ENCODE results near the gene CASP12.

Gene CASP12

GRCh38 chr11:104876861-104877431 lies 21.3 kb downstream of the CASP12 start:
- no peak for ATAC-seq
- peak; percentile 93 for TF ChIP-seq TCF4 (CRISPR knock-in tag; IDR thresholded peaks at IDR 0.05; ENCODE audit: borderline replicate concordance)
- no peak for TF ChIP-seq BACH2 (CRISPR knock-in tag; IDR thresholded peaks at IDR 0.05; ENCODE audit: borderline replicate concordance)
- TF ChIP-seq ZFP3 (CRISPR knock-in tag; IDR thresholded peaks at IDR 0.05) = no peak
- no peak for TF ChIP-seq ZNF565 (CRISPR knock-in tag; conservative IDR thresholded peaks at IDR 0.05; ENCODE audit: low read depth)
- no peak for TF ChIP-seq OSR1 (CRISPR knock-in tag; IDR thresholded peaks at IDR 0.05)
- TF ChIP-seq, protein P1, sequence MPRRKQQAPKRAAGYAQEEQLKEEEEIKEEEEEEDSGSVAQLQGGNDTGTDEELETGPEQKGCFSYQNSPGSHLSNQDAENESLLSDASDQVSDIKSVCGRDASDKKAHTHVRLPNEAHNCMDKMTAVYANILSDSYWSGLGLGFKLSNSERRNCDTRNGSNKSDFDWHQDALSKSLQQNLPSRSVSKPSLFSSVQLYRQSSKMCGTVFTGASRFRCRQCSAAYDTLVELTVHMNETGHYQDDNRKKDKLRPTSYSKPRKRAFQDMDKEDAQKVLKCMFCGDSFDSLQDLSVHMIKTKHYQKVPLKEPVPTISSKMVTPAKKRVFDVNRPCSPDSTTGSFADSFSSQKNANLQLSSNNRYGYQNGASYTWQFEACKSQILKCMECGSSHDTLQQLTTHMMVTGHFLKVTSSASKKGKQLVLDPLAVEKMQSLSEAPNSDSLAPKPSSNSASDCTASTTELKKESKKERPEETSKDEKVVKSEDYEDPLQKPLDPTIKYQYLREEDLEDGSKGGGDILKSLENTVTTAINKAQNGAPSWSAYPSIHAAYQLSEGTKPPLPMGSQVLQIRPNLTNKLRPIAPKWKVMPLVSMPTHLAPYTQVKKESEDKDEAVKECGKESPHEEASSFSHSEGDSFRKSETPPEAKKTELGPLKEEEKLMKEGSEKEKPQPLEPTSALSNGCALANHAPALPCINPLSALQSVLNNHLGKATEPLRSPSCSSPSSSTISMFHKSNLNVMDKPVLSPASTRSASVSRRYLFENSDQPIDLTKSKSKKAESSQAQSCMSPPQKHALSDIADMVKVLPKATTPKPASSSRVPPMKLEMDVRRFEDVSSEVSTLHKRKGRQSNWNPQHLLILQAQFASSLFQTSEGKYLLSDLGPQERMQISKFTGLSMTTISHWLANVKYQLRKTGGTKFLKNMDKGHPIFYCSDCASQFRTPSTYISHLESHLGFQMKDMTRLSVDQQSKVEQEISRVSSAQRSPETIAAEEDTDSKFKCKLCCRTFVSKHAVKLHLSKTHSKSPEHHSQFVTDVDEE (CRISPR knock-in tag; IDR thresholded peaks at IDR 0.05) = peak; percentile 53; the same call in 1 of the 2 replicates
- no peak for TF ChIP-seq TOX (CRISPR knock-in tag; IDR thresholded peaks at IDR 0.05; ENCODE audit: borderline replicate concordance)
- 0 out of 2 replicates have a peak, but pooled peaks have one; percentile 35 for TF ChIP-seq ZNF70 (CRISPR knock-in tag; IDR thresholded peaks at IDR 0.05)
- TF ChIP-seq RARB (CRISPR knock-in tag; IDR thresholded peaks at IDR 0.05) = no peak
- TF ChIP-seq, protein P2, sequence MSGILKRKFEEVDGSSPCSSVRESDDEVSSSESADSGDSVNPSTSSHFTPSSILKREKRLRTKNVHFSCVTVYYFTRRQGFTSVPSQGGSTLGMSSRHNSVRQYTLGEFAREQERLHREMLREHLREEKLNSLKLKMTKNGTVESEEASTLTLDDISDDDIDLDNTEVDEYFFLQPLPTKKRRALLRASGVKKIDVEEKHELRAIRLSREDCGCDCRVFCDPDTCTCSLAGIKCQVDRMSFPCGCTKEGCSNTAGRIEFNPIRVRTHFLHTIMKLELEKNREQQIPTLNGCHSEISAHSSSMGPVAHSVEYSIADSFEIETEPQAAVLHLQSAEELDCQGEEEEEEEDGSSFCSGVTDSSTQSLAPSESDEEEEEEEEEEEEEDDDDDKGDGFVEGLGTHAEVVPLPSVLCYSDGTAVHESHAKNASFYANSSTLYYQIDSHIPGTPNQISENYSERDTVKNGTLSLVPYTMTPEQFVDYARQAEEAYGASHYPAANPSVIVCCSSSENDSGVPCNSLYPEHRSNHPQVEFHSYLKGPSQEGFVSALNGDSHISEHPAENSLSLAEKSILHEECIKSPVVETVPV (CRISPR knock-in tag; IDR thresholded peaks at IDR 0.05) = peak; percentile 49; the same call in 1 of the 2 replicates
- TF ChIP-seq CSDC2 (CRISPR knock-in tag; IDR thresholded peaks at IDR 0.05) = no peak
- TF ChIP-seq ZNF8 (CRISPR knock-in tag; IDR thresholded peaks at IDR 0.05) = no peak
- TF ChIP-seq ISL1 (CRISPR knock-in tag; IDR thresholded peaks at IDR 0.05) = peak; percentile 59

DNA sequence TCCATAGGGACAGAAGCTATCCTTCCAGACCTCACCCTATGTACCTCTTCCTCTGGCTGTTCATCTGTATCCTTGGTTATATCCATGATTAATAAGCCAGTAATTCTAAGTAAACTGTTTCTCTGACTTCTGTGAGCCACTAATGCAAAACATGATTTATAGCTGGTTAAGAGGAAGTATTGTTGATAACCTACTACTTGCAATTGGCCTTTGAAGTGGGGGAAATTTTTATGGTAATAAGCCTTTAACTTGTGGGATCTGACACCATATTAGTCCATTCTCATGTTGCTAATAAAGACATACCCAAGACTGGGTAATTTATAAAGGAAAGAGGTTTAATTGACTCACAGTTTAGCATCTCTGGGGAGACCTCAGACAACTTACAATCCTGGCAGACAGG lies 21.9 kb downstream of the CASP12 start:
- ATAC-seq = no peak

DNA sequence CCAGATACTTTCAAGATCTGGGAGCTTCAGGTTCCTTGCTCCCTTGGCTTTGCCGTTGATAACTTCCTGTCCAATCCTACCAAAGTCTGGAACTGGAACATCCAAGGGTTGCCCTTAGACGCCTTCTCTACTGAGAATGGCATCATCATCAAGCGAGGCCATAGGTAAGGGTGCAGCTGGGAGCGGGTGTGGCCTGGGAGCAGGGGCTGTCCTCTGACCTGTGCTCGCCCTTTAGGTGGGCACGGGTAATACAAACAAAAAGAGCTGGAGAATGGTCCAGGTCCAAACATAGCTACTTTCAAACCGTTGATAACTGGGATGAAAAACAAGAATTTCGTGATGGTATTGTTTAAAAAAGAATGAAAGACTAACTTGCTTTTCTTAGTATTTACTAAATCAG lies 25.0 kb downstream of the CASP12 start:
- no peak for ATAC-seq

More for the DNA sequence above, 21.9 kb downstream of the CASP12 start:
- TF ChIP-seq PPARA (CRISPR knock-in tag; IDR thresholded peaks at IDR 0.05; ENCODE audit: borderline replicate concordance) (no peak), ZC3H10 (CRISPR knock-in tag; IDR thresholded peaks at IDR 0.05) (no peak), ZNF8 (CRISPR knock-in tag; IDR thresholded peaks at IDR 0.05) (no peak)

DNA sequence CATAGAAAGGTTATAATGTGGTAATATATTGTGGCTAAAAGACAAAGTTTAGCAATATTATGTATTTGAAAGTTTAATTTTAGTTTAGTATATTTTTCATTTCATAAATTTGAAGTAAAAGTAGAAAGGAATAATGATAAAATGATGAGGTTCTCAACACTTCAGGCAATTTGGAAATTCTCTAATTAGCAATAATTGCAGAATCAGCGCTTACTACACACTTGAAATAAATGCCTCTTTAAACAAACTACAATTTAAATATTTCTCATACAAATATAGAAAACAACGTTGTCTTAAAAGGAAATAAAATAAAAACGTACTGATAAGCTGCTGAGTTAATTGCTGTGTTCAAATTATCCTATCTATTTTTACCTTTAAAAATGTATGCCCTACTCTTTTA lies 25.9 kb downstream of the CASP12 start:
- no peak for ATAC-seq
- no peak for TF ChIP-seq ARNTL (CRISPR knock-in tag; IDR thresholded peaks at IDR 0.05; ENCODE audit: borderline replicate concordance, low read depth)
- TF ChIP-seq ZFP3 (CRISPR knock-in tag; IDR thresholded peaks at IDR 0.05) = no peak
- TF ChIP-seq ZFP30 (CRISPR knock-in tag; IDR thresholded peaks at IDR 0.05) = no peak
- TF ChIP-seq BACH2 (CRISPR knock-in tag; IDR thresholded peaks at IDR 0.05; ENCODE audit: borderline replicate concordance) = no peak
- TF ChIP-seq POU6F1 (CRISPR knock-in tag; IDR thresholded peaks at IDR 0.05; ENCODE audit: borderline replicate concordance, low read depth) = no peak
- no peak for TF ChIP-seq GLIS3 (CRISPR knock-in tag; IDR thresholded peaks at IDR 0.05)
- TF ChIP-seq ZC3H10 (CRISPR knock-in tag; IDR thresholded peaks at IDR 0.05) = no peak
- no peak for TF ChIP-seq RARB (CRISPR knock-in tag; IDR thresholded peaks at IDR 0.05)
- TF ChIP-seq ESRRG (CRISPR knock-in tag; IDR thresholded peaks at IDR 0.05) = no peak
- TF ChIP-seq, protein P1 (CRISPR knock-in tag; IDR thresholded peaks at IDR 0.05) = no peak

More for the DNA sequence above, 25.0 kb downstream of the CASP12 start:
- TF ChIP-seq, protein P2 (CRISPR knock-in tag; IDR thresholded peaks at IDR 0.05) = no peak
- TF ChIP-seq CSDC2 (CRISPR knock-in tag; IDR thresholded peaks at IDR 0.05) (no peak), ZFP3 (CRISPR knock-in tag; IDR thresholded peaks at IDR 0.05) (no peak), SNAI2 (CRISPR knock-in tag; IDR thresholded peaks at IDR 0.05) (no peak), PATZ1 (CRISPR knock-in tag; IDR thresholded peaks at IDR 0.05; ENCODE audit: borderline replicate concordance) (no peak)

Measured in SK-N-SH treated with all-trans-retinoic acid at 6 μM for 48 hours (cell line).